HepG2 (cell line): ENCODE measurements around the gene MAFF. TPM values are rescaled to one million over a fixed set of nuclear protein-coding genes. Genes with fewer than 3 reads are reported as not detected.

ENCODE experiments used
- ARNT ChIP-seq: fragments of 450-650 bp; IDR thresholded peaks from 2 replicates; pipeline ENCODE4 v1.6.1; 2017
- BORCS8-MEF2B ChIP-seq: sonication (generic); formaldehyde crosslinking; IDR thresholded peaks from 2 replicates; pipeline ENCODE4 v1.8.0; 2022; ENCODE audit warnings: mild to moderate bottlenecking, missing genetic modification reagents
- DNMT1 ChIP-seq: sonication (generic); formaldehyde crosslinking; IDR thresholded peaks from 2 replicates; pipeline ENCODE4 v1.5.1; 2020; ENCODE audit warnings: mild to moderate bottlenecking, missing genetic modification reagents
- ELF3 ChIP-seq: IDR thresholded peaks from 2 replicates; pipeline ENCODE4 v1.6.1; 2016; ENCODE audit warnings: missing genetic modification reagents, missing compliant biosample characterization
- FUBP1 ChIP-seq: sonication (generic); formaldehyde crosslinking; IDR thresholded peaks from 2 replicates; pipeline ENCODE4 v1.5.1; 2020; ENCODE audit warnings: missing genetic modification reagents, mild to moderate bottlenecking, borderline replicate concordance
- GATAD2A ChIP-seq: IDR thresholded peaks from 2 replicates; pipeline ENCODE4 v1.6.1; 2016
- IRF2 ChIP-seq: IDR thresholded peaks from 2 replicates; pipeline ENCODE4 v1.6.1; 2018; ENCODE audit warnings: missing genetic modification reagents, missing compliant biosample characterization
- KDM1A ChIP-seq: IDR thresholded peaks from 2 replicates; pipeline ENCODE4 v1.6.1; 2016; ENCODE audit warnings: missing compliant biosample characterization
- RFX5 ChIP-seq: IDR thresholded peaks from 2 replicates; pipeline ENCODE4 v1.6.1; 2011; ENCODE audit warnings: low read depth, low read length, improper control_type of control experiment
- RXRB ChIP-seq: IDR thresholded peaks from 2 replicates; pipeline ENCODE4 v1.6.1; 2016; ENCODE audit warnings: borderline replicate concordance, missing genetic modification reagents, missing compliant biosample characterization
- SPEN ChIP-seq: sonication (generic); formaldehyde crosslinking; IDR thresholded peaks from 2 replicates; pipeline ENCODE4 v1.5.1; 2020; ENCODE audit warnings: low read depth, mild to moderate bottlenecking, missing genetic modification reagents
- TBP ChIP-seq: sonication (generic); formaldehyde crosslinking; IDR thresholded peaks from 2 replicates; pipeline ENCODE4 v1.5.0; 2020; ENCODE audit warnings: missing genetic modification reagents
- TFDP2 ChIP-seq: sonication (generic); formaldehyde crosslinking; IDR thresholded peaks from 2 replicates; pipeline ENCODE4 v1.4.0; 2020; ENCODE audit warnings: missing genetic modification reagents
- TIGD3 ChIP-seq: sonication (generic); formaldehyde crosslinking; IDR thresholded peaks from 2 replicates; pipeline ENCODE4 v1.5.1; 2020; ENCODE audit warnings: mild to moderate bottlenecking, missing genetic modification reagents, borderline replicate concordance
- ZMYM3 ChIP-seq: sonication (generic); formaldehyde crosslinking; IDR thresholded peaks from 2 replicates; pipeline ENCODE4 v1.5.1; 2020; ENCODE audit warnings: mild to moderate bottlenecking, missing genetic modification reagents
- ZNF343 ChIP-seq: sonication (generic); formaldehyde crosslinking; IDR thresholded peaks from 2 replicates; pipeline ENCODE4 v1.4.0; 2020; ENCODE audit warnings: mild to moderate bottlenecking, missing genetic modification reagents
- ZNF577 ChIP-seq: sonication (generic); formaldehyde crosslinking; IDR thresholded peaks from 2 replicates; pipeline ENCODE4 v1.4.0; 2020; ENCODE audit warnings: mild to moderate bottlenecking, low read depth, missing genetic modification reagents, borderline replicate concordance
- ZNF687 ChIP-seq: sonication (generic); formaldehyde crosslinking; IDR thresholded peaks from 2 replicates; pipeline ENCODE4 v1.5.1; 2020; ENCODE audit warnings: mild to moderate bottlenecking, missing genetic modification reagents, moderate library complexity
- ZNF792 ChIP-seq: IDR thresholded peaks from 2 replicates; pipeline ENCODE4 v1.6.1; 2016
- ZSCAN12 ChIP-seq: sonication (generic); formaldehyde crosslinking; IDR thresholded peaks from 2 replicates; pipeline ENCODE4 v1.9.0; 2021; ENCODE audit warnings: mild to moderate bottlenecking, missing genetic modification reagents
- ZSCAN21 ChIP-seq: sonication (generic); formaldehyde crosslinking; IDR thresholded peaks from 2 replicates; pipeline ENCODE4 v1.8.0; 2022; ENCODE audit warnings: mild to moderate bottlenecking, missing genetic modification reagents, moderate library complexity, borderline replicate concordance
- polyA plus RNA-seq, 8 experiments: library from polyadenylated mRNA; depleted of rRNA in 3 of 8; stranded (reverse) in 7 of 8; unstranded in 1 of 8; fragments of >200 nt; fragmentation: Illumina TruSeq in 4 of 8; extraction: Trizol in 4 of 8; gene quantifications; 2 replicates each; pipeline versions ENCODE4 v1.2.1 to v1.2.3, GENCODE V29; 2011 to 2016; ENCODE audit warnings: low read depth in 4 of 8, missing spikeins in 1 of 8, mixed read lengths in 1 of 8; ENCODE audit not compliant: insufficient read depth in 1 of 8
- total RNA-seq, 5 experiments: library from RNA; depleted of rRNA; stranded (reverse); fragments of >200 nt; fragmentation: Illumina TruSeq; extraction: Trizol; gene quantifications; 2 replicates each; pipeline ENCODE4 v1.2.3, GENCODE V29; 2016; ENCODE audit warnings: low read depth in 1 of 5

MAFF gene
- total and polyA plus RNA-seq, 2 of the 13 experiments (the other 11 are each of a cell fraction or from before 2014, with no cell fraction given): 5.4 to 14.3 TPM

- no peak for TF ChIP-seq ZNF792 (CRISPR knock-in tag)
- TF ChIP-seq ZNF577 (CRISPR knock-in tag): no peak
- TF ChIP-seq GATAD2A (CRISPR knock-in tag): peak; percentile 54; the same call in 1 of the 2 replicates
- no peak for TF ChIP-seq TIGD3 (CRISPR knock-in tag)
- no peak for TF ChIP-seq TBP (CRISPR knock-in tag)
- no peak for TF ChIP-seq FUBP1 (CRISPR knock-in tag)
- TF ChIP-seq RXRB (CRISPR knock-in tag): peak; percentile 32; the same call in 1 of the 2 replicates
- no peak for TF ChIP-seq ZNF343
- TF ChIP-seq RFX5: no peak
- TF ChIP-seq KDM1A: no peak
- no peak for TF ChIP-seq DNMT1 (CRISPR knock-in tag)
- no peak for TF ChIP-seq ARNT
- no peak for TF ChIP-seq ZSCAN12
- TF ChIP-seq ZMYM3 (CRISPR knock-in tag): peak; percentile 50; the same call in 1 of the 2 replicates
- no peak for TF ChIP-seq SPEN
- TF ChIP-seq ELF3 (CRISPR knock-in tag): peak; percentile 37; the same call in 1 of the 2 replicates
- TF ChIP-seq ZNF687: peak; percentile 52
- no peak for TF ChIP-seq BORCS8-MEF2B (CRISPR knock-in tag)
- no peak for TF ChIP-seq TFDP2 (CRISPR knock-in tag)
- no peak for TF ChIP-seq ZSCAN21 (CRISPR knock-in tag)
- TF ChIP-seq IRF2 (CRISPR knock-in tag): no peak
These were observed 59.2 kb downstream of the MAFF start (continued) for GRCh38 chr22:38260761-38261681.
